Ureter (tissue), 1 donor: Measurements from ENCODE around the gene LIMA1. TPM values are rescaled to one million over a fixed set of nuclear protein-coding genes. Genes with fewer than 3 reads are reported as not detected.

ENCODE experiments used
- DNase-seq: peaks from one replicate; pipeline ENCODE4 v3.0.0-alpha.2; 2020; ENCODE audit warnings: low spot score
- total RNA-seq: library from RNA; stranded (reverse); gene quantifications from one replicate; pipeline ENCODE4 v1.2.4, GENCODE V29; 2023
- donor health status: DM: yes; HTN: yes; CAD: no.

Gene LIMA1
- total RNA-seq, 1 donor from 2014 or later, result 177 TPM

DNA sequence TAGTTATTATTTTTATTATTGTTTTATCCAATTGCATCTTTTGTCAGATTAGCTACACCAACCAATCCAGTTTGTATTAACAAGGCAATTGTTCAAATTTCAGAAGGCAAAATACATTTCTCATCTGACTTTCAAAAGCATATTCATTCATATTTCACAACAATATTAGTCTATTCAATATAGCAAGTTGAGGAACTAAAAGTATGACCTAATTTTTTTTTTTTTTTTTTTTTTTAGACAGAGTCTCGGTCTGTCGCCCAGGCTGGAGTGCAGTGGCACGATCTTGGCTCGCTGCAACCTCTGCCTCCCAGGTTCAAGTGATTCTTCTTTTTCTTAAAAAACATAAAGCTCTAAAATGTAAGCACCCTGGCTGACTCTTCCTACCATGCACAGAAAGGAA, 154.0 kb downstream of the LIMA1 start:
- no peak for DNase-seq

DNA sequence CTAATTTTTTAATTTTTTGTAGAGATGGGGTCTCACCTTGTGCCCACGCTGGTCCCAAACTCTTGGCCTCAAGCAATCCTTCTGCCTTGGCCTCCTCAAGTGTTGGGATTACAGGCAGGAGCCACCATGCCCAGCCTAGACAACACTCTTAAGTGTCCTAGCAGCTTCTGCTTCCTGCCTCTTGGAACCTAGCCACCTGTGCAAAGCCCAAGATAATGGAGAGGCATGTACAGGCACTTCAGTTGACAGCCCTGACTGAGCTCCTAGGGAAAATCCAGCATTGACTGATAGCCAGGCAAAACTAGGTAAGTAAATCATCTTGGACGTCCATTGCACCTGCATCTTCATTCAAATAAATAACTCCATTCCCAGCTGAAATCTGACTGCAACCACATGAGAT, 155.8 kb downstream of the LIMA1 start:
- no peak for DNase-seq

Other genes starting within 250 kb of the LIMA1 start
- gene ASIC1, start 225.9 kb downstream of the LIMA1 start, total RNA-seq, result 1.6 TPM
- gene SMARCD1, start 198.2 kb downstream of the LIMA1 start, total RNA-seq, result 64.5 TPM
- 1.7 TPM for gene GPD1, start 179.5 kb downstream of the LIMA1 start, total RNA-seq
- 58.9 TPM for gene COX14, start 171.3 kb downstream of the LIMA1 start, total RNA-seq
- gene CERS5, start 116.2 kb downstream of the LIMA1 start, total RNA-seq, result 55.6 TPM
- gene FAM186A, start 113.1 kb upstream of the LIMA1 start, total RNA-seq, result not detected
- gene LARP4, start 117.4 kb upstream of the LIMA1 start, total RNA-seq, result 94.3 TPM
- gene DIP2B, start 221.5 kb upstream of the LIMA1 start, total RNA-seq, result 27.0 TPM